OCI-LY7 (cell line): ENCODE measurements around the gene RALB. TPM values are rescaled to one million over a fixed set of nuclear protein-coding genes. Genes with fewer than 3 reads are reported as not detected.

Source experiments
- BruUV-seq: library from RNA; stranded (reverse); fragments of 400-500 nt; replicated peaks from 2 replicates; lab custom pipeline; 2021; lab: Mats Ljungman, UMichigan
- CTCF ChIA-PET: fragments of 300-600 bp; sonication (Branson Sonifier 250); formaldehyde crosslinking; loops from one replicate; lab custom pipeline; 2022; ENCODE audit warnings: antibody characterized with exemption; ENCODE audit not compliant: unreplicated experiment; lab: Charles Lee
- POLR2A ChIA-PET: fragments of 300-600 bp; sonication (Branson Sonifier 250); formaldehyde crosslinking; loops from one replicate; lab custom pipeline; 2022; ENCODE audit warnings: antibody characterized with exemption; lab: Charles Lee
- DNase-seq: peaks from one replicate; pipeline ENCODE4 v3.0.0-alpha.2; 2015; ENCODE audit warnings: low spot score
- H2AFZ ChIP-seq: fragments of 200-600 bp; sonication (generic), shearing (Covaris generic); 2 replicates; pipeline ENCODE4 v1.6.1; 2014; ENCODE audit warnings: mild to moderate bottlenecking, antibody characterized with exemption, low read length, moderate library complexity
- H3K27ac ChIP-seq: fragments of 200-600 bp; sonication (generic); 2 replicates; pipeline ENCODE4 v1.5.1; 2014; ENCODE audit warnings: mixed run types, low read depth, mild to moderate bottlenecking, moderate library complexity, low read length, inconsistent platforms; ENCODE audit not compliant: poor library complexity, severe bottlenecking
- H3K36me3 ChIP-seq: fragments of 200-600 bp; sonication (generic); 2 replicates; pipeline ENCODE4 v1.6.1; 2014; ENCODE audit warnings: mild to moderate bottlenecking, antibody characterized with exemption, low read length, moderate library complexity, mixed read lengths; ENCODE audit not compliant: insufficient read depth
- H3K4me1 ChIP-seq: fragments of 200-600 bp; sonication (generic); 2 replicates; pipeline ENCODE4 v1.5.1; 2014; ENCODE audit warnings: mild to moderate bottlenecking, low read length; ENCODE audit not compliant: insufficient read depth, poor library complexity, severe bottlenecking
- H3K4me2 ChIP-seq: fragments of 200-600 bp; sonication (generic); 2 replicates; pipeline ENCODE4 v1.6.1; 2014; ENCODE audit warnings: mild to moderate bottlenecking, low read length
- H3K4me3 ChIP-seq: fragments of 200-600 bp; sonication (generic); 2 replicates; pipeline ENCODE4 v1.5.1; 2014; ENCODE audit warnings: mild to moderate bottlenecking, low read depth, low read length; ENCODE audit not compliant: poor library complexity, severe bottlenecking
- H3K79me2 ChIP-seq: fragments of 200-600 bp; sonication (generic); 2 replicates; pipeline ENCODE4 v1.6.1; 2016; ENCODE audit warnings: low read depth, mild to moderate bottlenecking, low read length, moderate library complexity, mixed read lengths; ENCODE audit not compliant: insufficient read depth
- H3K9me2 ChIP-seq: fragments of 200-600 bp; sonication (generic); 2 replicates; pipeline ENCODE4 v1.6.1; 2016; ENCODE audit warnings: mild to moderate bottlenecking, low read length, mixed read lengths; ENCODE audit not compliant: insufficient read depth
- H3K9me3 ChIP-seq: fragments of 200-600 bp; sonication (generic); 2 replicates; pipeline ENCODE4 v1.6.1; 2014; ENCODE audit warnings: mild to moderate bottlenecking, mixed run types, low read length, mixed read lengths
- H4K20me1 ChIP-seq: fragments of 200-600 bp; sonication (generic); 2 replicates; pipeline ENCODE4 v1.6.1; 2014; ENCODE audit warnings: mild to moderate bottlenecking, antibody characterized with exemption, low read length, moderate library complexity, mixed read lengths; ENCODE audit not compliant: insufficient read depth
- EZH2phosphoT487 ChIP-seq: fragments of 200-600 bp; sonication (generic); IDR thresholded peaks from 2 replicates; pipeline ENCODE4 v1.6.1; 2018; ENCODE audit warnings: low read depth, borderline replicate concordance, mild to moderate bottlenecking, mixed run types, antibody characterized with exemption, low read length, moderate library complexity, mixed read lengths
- intact Hi-C: fragments of 100-400 bp; cut with micrococcal nuclease; formaldehyde crosslinking; loops from one replicate; pipeline ENCODE4 v1.10.0; 2022; ENCODE audit not compliant: unreplicated experiment
- total RNA-seq, 2 experiments: library from RNA; depleted of rRNA in 1 of 2; stranded (reverse); fragments of >200 nt in 1 of 2; shearing (Covaris generic) in 1 of 2; gene quantifications; 2 replicates each; pipeline ENCODE4 v1.2.3, GENCODE V29; 2014 to 2022
- TF ChIP-seq, protein P1 (sequence below): fragments of 200-600 bp; sonication (generic); conservative IDR thresholded peaks from 2 replicates; pipeline ENCODE4 v1.5.1; 2014; ENCODE audit warnings: mild to moderate bottlenecking, antibody characterized with exemption, low read length, moderate library complexity, mixed read lengths

RALB gene
- total RNA-seq, 2 experiments from 2014 or later: 16.2 to 23.6 TPM

DNA sequence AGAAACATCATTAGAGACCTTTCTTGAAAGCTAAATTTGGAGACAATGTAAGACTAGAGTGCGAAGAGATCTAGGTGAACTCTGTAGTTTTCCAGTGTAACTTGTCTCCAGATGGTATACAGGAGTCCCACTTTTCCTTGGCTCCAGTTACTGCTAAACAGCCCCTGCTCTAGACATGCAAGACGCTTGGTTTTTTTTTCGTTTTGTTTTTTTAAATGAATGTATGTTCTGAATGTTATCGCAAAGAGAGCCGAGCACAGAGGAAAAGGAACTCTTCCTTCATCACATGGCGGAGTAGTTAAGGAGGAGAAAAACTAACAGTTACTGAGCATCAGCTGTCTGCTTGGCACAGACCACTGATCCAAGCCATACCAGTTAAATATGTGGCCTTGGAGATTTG, 2.4 kb downstream of the RALB start:
- Histone ChIP-seq H3K9me2 (no peaks in the 10 kb centered on the region), H3K4me3 (no peak overlapping the region), H3K79me2 (no peaks in the 10 kb centered on the region), H3K36me3 (no peaks in the 10 kb centered on the region), H3K4me2 (no peak overlapping the region), H2AFZ (no peak overlapping the region), H3K27ac (no peak overlapping the region), H3K4me1 (peaks cover 16% of the 10 kb centered on the region), H4K20me1 (no peaks in the 10 kb centered on the region; the same call in none of the 2 replicates), H3K9me3 (no peaks in the 10 kb centered on the region)
- ChIA-PET POLR2A (no interaction called here), CTCF (interaction anchor here (1.0 kb wide), 1 partner anchor 15 kb away, joined by 3 read pairs; no protein-coding TSS in a partner anchor)
- no peak for DNase-seq
- TF ChIP-seq, protein P1, sequence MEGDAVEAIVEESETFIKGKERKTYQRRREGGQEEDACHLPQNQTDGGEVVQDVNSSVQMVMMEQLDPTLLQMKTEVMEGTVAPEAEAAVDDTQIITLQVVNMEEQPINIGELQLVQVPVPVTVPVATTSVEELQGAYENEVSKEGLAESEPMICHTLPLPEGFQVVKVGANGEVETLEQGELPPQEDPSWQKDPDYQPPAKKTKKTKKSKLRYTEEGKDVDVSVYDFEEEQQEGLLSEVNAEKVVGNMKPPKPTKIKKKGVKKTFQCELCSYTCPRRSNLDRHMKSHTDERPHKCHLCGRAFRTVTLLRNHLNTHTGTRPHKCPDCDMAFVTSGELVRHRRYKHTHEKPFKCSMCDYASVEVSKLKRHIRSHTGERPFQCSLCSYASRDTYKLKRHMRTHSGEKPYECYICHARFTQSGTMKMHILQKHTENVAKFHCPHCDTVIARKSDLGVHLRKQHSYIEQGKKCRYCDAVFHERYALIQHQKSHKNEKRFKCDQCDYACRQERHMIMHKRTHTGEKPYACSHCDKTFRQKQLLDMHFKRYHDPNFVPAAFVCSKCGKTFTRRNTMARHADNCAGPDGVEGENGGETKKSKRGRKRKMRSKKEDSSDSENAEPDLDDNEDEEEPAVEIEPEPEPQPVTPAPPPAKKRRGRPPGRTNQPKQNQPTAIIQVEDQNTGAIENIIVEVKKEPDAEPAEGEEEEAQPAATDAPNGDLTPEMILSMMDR: no peak
- TF ChIP-seq EZH2phosphoT487: no peak
- BruUV-seq: no TSS peak
- intact Hi-C loops: loop anchor here (2.0 kb wide), 1 partner anchor 58 kb away; no protein-coding TSS in a partner anchor

DNA sequence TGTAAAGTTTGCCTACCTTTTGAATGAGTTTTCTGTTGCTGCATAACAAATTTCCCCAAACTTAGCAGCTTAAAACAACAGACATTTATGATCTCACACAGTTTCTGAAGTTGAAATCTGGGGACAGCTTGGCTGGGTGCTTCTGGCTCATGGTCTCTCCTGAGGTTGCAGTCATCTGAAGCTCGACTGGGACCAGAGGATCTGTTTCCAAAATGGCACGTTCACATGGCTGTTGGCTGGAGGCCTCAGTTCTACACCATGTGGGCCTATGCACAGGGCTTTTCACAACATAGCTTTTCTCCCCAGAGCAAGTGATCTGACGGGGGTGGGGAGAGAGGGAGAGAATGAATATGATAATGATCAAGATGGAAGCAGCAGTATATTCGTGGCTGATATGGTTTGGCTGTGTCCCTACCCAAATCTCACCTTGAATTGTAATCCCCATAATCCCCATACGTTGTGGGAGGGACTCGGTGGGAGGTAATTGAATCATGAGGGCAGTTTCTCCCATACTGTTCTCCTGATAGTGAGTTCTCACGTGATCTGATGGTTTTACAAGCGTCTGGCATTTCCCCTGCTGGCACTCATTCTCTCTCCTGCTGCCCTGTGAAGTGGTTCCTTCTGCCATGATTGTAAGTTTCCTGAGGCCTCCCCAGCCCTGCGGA, 3.5 kb downstream of the RALB start:
- DNase-seq: no peak

More for the DNA sequence above, 3.5 kb downstream of the RALB start:
- peaks cover 16% of the 10 kb centered on the region for H3K4me1 ChIP-seq
- no peaks in the 10 kb centered on the region for H3K36me3 ChIP-seq
- POLR2A ChIA-PET: interaction anchor here (1.0 to 1.3 kb wide), 2 partner anchors 10 to 79 kb away, joined by 3 read pairs; no protein-coding TSS in a partner anchor
- H3K4me3 ChIP-seq: no peak overlapping the region
- TF ChIP-seq EZH2phosphoT487: no peak
- TF ChIP-seq, protein P1: no peak
- H3K9me2 ChIP-seq: no peaks in the 10 kb centered on the region
- intact Hi-C loops: loop anchor here (2.0 kb wide), 1 partner anchor 57 kb away; no protein-coding TSS in a partner anchor
- H4K20me1 ChIP-seq: no peaks in the 10 kb centered on the region; the same call in none of the 2 replicates
- CTCF ChIA-PET: interaction anchor here (1.0 kb wide), 1 partner anchor 14 kb away, joined by 3 read pairs; no protein-coding TSS in a partner anchor
- H2AFZ ChIP-seq: no peak overlapping the region
- no peak overlapping the region for H3K27ac ChIP-seq
- H3K79me2 ChIP-seq: no peaks in the 10 kb centered on the region
- no peaks in the 10 kb centered on the region for H3K9me3 ChIP-seq
- no peak overlapping the region for H3K4me2 ChIP-seq
- BruUV-seq: no TSS peak
